HTERT RPE-1 (cell line): ENCODE results near the gene ATP5F1E.
"Not testable (repeated sequence)": the region's sequence is repeated elsewhere in the genome, so short reads cannot be mapped to it uniquely, and the experiment has no call there.

Source experiments
- in situ Hi-C: fragments of 300-500 bp; cut with MboI; formaldehyde crosslinking; loops from 4 replicates; pipeline ENCODE4 v1.14.3; 2020; ENCODE audit warnings: low sequenced_read_pairs

ATP5F1E gene

GRCh38 chr20:59022754-59023153 lies 9.4 kb downstream of the ATP5F1E start:
- in situ Hi-C loops: no loop called here

- in situ Hi-C loops: no loop called here
Measured at GRCh38 chr20:59020938-59021551, 11.1 kb downstream of the ATP5F1E start.

GRCh38 chr20:59019217-59019616 lies 12.9 kb downstream of the ATP5F1E start, which contains the start of gene TUBB1:
TSS of gene TUBB1 (plus strand) at chr20:59019429. CDS start at chr20:59019523, 94 bp downstream.
- in situ Hi-C loops: no loop called here

GRCh38 chr20:59018817-59019216 lies 13.3 kb downstream of the ATP5F1E start:
- in situ Hi-C loops: no loop called here

- in situ Hi-C loops: no loop called here
Measured at GRCh38 chr20:59017493-59018231, 14.5 kb downstream of the ATP5F1E start.

- in situ Hi-C loops: no loop called here
Measured at GRCh38 chr20:59016795-59017492, 15.2 kb downstream of the ATP5F1E start.

GRCh38 chr20:59015812-59016711 lies 16.1 kb downstream of the ATP5F1E start:
- in situ Hi-C loops: no loop called here

GRCh38 chr20:59015411-59015810 lies 16.7 kb downstream of the ATP5F1E start:
- in situ Hi-C loops: no loop called here

- in situ Hi-C loops: no loop called here
Measured at GRCh38 chr20:59014680-59015389, 17.3 kb downstream of the ATP5F1E start.

- in situ Hi-C loops: no loop called here
Measured at GRCh38 chr20:59013959-59014608, 18.1 kb downstream of the ATP5F1E start.

GRCh38 chr20:59013031-59013951 lies 18.8 kb downstream of the ATP5F1E start:
- in situ Hi-C loops: no loop called here

GRCh38 chr20:59011874-59012157 lies 20.3 kb downstream of the ATP5F1E start:
- in situ Hi-C loops: not testable (repeated sequence)

- in situ Hi-C loops: no loop called here
Measured at GRCh38 chr20:59010995-59011873, 20.9 kb downstream of the ATP5F1E start.

- in situ Hi-C loops: no loop called here
Measured at GRCh38 chr20:59010321-59010994, 21.7 kb downstream of the ATP5F1E start.

- in situ Hi-C loops: no loop called here
Measured at GRCh38 chr20:59008715-59009336, 23.3 kb downstream of the ATP5F1E start.

- in situ Hi-C loops: no loop called here
Measured at GRCh38 chr20:59007665-59008511, 24.2 kb downstream of the ATP5F1E start.
